HEK293T (cell line): ENCODE data around the gene SYTL5.

Experiments used
- ARNT ChIP-seq: fragments of 450-650 bp; IDR thresholded peaks from 2 replicates; pipeline ENCODE4 v1.6.1; 2017; ENCODE audit warnings: mild to moderate bottlenecking
- ELF4 ChIP-seq: fragments of 450-650 bp; IDR thresholded peaks from 2 replicates; pipeline ENCODE4 v1.6.1; 2017; ENCODE audit warnings: antibody characterized with exemption
- FOXA1 ChIP-seq: fragments of 450-650 bp; IDR thresholded peaks from 2 replicates; pipeline ENCODE4 v1.6.1; 2016; ENCODE audit warnings: mild to moderate bottlenecking
- FOXK2 ChIP-seq: fragments of 450-650 bp; IDR thresholded peaks from 2 replicates; pipeline ENCODE4 v1.6.1; 2016; ENCODE audit warnings: mild to moderate bottlenecking
- FOXM1 ChIP-seq: fragments of 450-650 bp; IDR thresholded peaks from 2 replicates; pipeline ENCODE4 v1.6.1; 2017; ENCODE audit warnings: mild to moderate bottlenecking, borderline replicate concordance
- NFRKB ChIP-seq: fragments of 450-650 bp; IDR thresholded peaks from 2 replicates; pipeline ENCODE4 v1.6.1; 2016; ENCODE audit warnings: mild to moderate bottlenecking, moderate library complexity
- SUZ12 ChIP-seq: fragments of 450-650 bp; IDR thresholded peaks from 2 replicates; pipeline ENCODE4 v1.6.1; 2016; ENCODE audit warnings: mild to moderate bottlenecking
- TARDBP ChIP-seq: fragments of 450-650 bp; IDR thresholded peaks from 2 replicates; pipeline ENCODE4 v1.6.1; 2016
- TF ChIP-seq, protein P1 (sequence below): fragments of 450-650 bp; IDR thresholded peaks from 2 replicates; pipeline ENCODE4 v1.6.1; 2016

GRCh38 chrX:38109042-38109898, 102.9 kb downstream of the SYTL5 start:
- no peak for TF ChIP-seq FOXK2
- TF ChIP-seq ELF4: no peak
- no peak for TF ChIP-seq NFRKB
- TF ChIP-seq ARNT: no peak
- TF ChIP-seq FOXM1: no peak
- no peak for TF ChIP-seq FOXA1
- TF ChIP-seq, protein P1, sequence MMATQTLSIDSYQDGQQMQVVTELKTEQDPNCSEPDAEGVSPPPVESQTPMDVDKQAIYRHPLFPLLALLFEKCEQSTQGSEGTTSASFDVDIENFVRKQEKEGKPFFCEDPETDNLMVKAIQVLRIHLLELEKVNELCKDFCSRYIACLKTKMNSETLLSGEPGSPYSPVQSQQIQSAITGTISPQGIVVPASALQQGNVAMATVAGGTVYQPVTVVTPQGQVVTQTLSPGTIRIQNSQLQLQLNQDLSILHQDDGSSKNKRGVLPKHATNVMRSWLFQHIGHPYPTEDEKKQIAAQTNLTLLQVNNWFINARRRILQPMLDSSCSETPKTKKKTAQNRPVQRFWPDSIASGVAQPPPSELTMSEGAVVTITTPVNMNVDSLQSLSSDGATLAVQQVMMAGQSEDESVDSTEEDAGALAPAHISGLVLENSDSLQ: no peak
- TF ChIP-seq TARDBP: no peak
- no peak for TF ChIP-seq SUZ12
